ENCODE results near the gene TSHZ2.
A peak's percentile ranks its signal among the peaks of the same experiment; 100 is the strongest.
"Not testable (repeated sequence)": the region's sequence is repeated elsewhere in the genome, so short reads cannot be mapped to it uniquely, and the experiment has no call there.

The TSHZ2 gene

GRCh38 chr20:53434662-53435061 lies 462.5 kb downstream of the TSHZ2 start:
- DNase-seq: no peak

GRCh38 chr20:53436927-53437326 lies 464.8 kb downstream of the TSHZ2 start:
- DNase-seq: not testable (repeated sequence)

- no peak for DNase-seq
Observed at GRCh38 chr20:53438368-53438767, 466.2 kb downstream of the TSHZ2 start.

- DNase-seq: no peak
Observed at GRCh38 chr20:53439046-53439445, 466.9 kb downstream of the TSHZ2 start.

- no peak for DNase-seq
Observed at GRCh38 chr20:53439616-53440015, 467.5 kb downstream of the TSHZ2 start.

GRCh38 chr20:53444401-53445149 lies 472.4 kb downstream of the TSHZ2 start:
- DNase-seq: no peak

- no peak for DNase-seq
Observed at GRCh38 chr20:53445321-53445731, 473.2 kb downstream of the TSHZ2 start.

GRCh38 chr20:53445932-53446331 lies 473.8 kb downstream of the TSHZ2 start:
- DNase-seq: no peak

- peak; percentile 48 for DNase-seq
Observed at GRCh38 chr20:53447316-53447715, 475.2 kb downstream of the TSHZ2 start.

- no peak for DNase-seq
Observed at GRCh38 chr20:53448426-53448825, 476.3 kb downstream of the TSHZ2 start.

- DNase-seq: no peak
Observed at GRCh38 chr20:53448875-53449274, 476.7 kb downstream of the TSHZ2 start.

GRCh38 chr20:53453076-53453475 lies 480.9 kb downstream of the TSHZ2 start:
- DNase-seq: no peak

GRCh38 chr20:53454675-53455276 lies 482.6 kb downstream of the TSHZ2 start:
- no peak for DNase-seq

GRCh38 chr20:53463101-53463972 lies 491.2 kb downstream of the TSHZ2 start:
- no peak for DNase-seq

- DNase-seq: no peak
Observed at GRCh38 chr20:53466279-53466678, 494.1 kb downstream of the TSHZ2 start.

- no peak for DNase-seq
Observed at GRCh38 chr20:53468587-53468986, 496.4 kb downstream of the TSHZ2 start.

GRCh38 chr20:53472859-53473258 lies 500.7 kb downstream of the TSHZ2 start:
- not testable (repeated sequence) for DNase-seq

GRCh38 chr20:53480913-53481312 lies 508.8 kb downstream of the TSHZ2 start:
- no peak for DNase-seq

- DNase-seq: no peak
Observed at GRCh38 chr20:53487461-53488200, 515.5 kb downstream of the TSHZ2 start.

- no peak for DNase-seq
Observed at GRCh38 chr20:53488775-53489272, 516.7 kb downstream of the TSHZ2 start.

GRCh38 chr20:53489528-53489927 lies 517.4 kb downstream of the TSHZ2 start:
- DNase-seq: no peak

- DNase-seq: no peak
Observed at GRCh38 chr20:53490620-53491019, 518.5 kb downstream of the TSHZ2 start.

- DNase-seq: no peak
Observed at GRCh38 chr20:53491462-53491861, 519.3 kb downstream of the TSHZ2 start.
